Spleen (tissue), 11 donors: ENCODE data around the gene CPNE2. TPM values are rescaled to one million over a fixed set of nuclear protein-coding genes. Genes with fewer than 3 reads are reported as not detected.

Source experiments
- DNase-seq: peaks from one replicate; pipeline ENCODE4 v3.0.0-alpha.2; 2020
- H3K27ac ChIP-seq, 8 donors: fragments of 200-600 bp; sonication (generic) in 7 of 8; 1 replicate in 4 of 8; 2 replicates in 4 of 8; pipeline versions ENCODE4 v1.5.0 to v1.8.0; 2016 to 2021; ENCODE audit warnings: inconsistent platforms in 4 of 8, mild to moderate bottlenecking in 4 of 8, moderate library complexity in 1 of 8
- H3K27me3 ChIP-seq, 7 donors: fragments of 200-600 bp; sonication (generic) in 6 of 7; replicated peaks in 1 of 7; 1 replicate in 4 of 7; 2 replicates in 3 of 7; pipeline versions ENCODE4 v1.5.0 to v1.8.0; 2016 to 2021; ENCODE audit warnings: inconsistent platforms in 3 of 7, mild to moderate bottlenecking in 1 of 7
- H3K36me3 ChIP-seq, 6 donors: fragments of 200-600 bp; sonication (generic) in 5 of 6; 1 replicate in 4 of 6; 2 replicates in 2 of 6; pipeline versions ENCODE4 v1.5.0 to v1.8.0; 2016 to 2021; ENCODE audit warnings: inconsistent platforms in 2 of 6
- H3K4me1 ChIP-seq, 6 donors: fragments of 200-600 bp; sonication (generic) in 5 of 6; 1 replicate in 3 of 6; 2 replicates in 3 of 6; pipeline versions ENCODE4 v1.5.0 to v1.8.0; 2016 to 2021; ENCODE audit warnings: inconsistent platforms in 3 of 6
- H3K4me3 ChIP-seq, 8 donors: fragments of 200-600 bp; sonication (generic) in 7 of 8; 1 replicate in 4 of 8; 2 replicates in 4 of 8; pipeline versions ENCODE4 v1.5.0 to v1.8.0; 2016 to 2021; ENCODE audit warnings: inconsistent platforms in 4 of 8, mild to moderate bottlenecking in 4 of 8, moderate library complexity in 2 of 8
- H3K9me3 ChIP-seq, 8 donors: fragments of 200-600 bp; sonication (generic) in 7 of 8; 1 replicate in 4 of 8; 2 replicates in 4 of 8; pipeline versions ENCODE4 v1.5.0 to v1.8.0; 2016 to 2021; ENCODE audit warnings: inconsistent platforms in 4 of 8
- CTCF ChIP-seq, 11 experiments: fragments of 200-600 bp in 7 of 11; fragments of 450-650 bp in 4 of 11; sonication (generic) in 4 of 11; IDR thresholded peaks in 8 of 11; conservative IDR thresholded peaks in 3 of 11; 1 replicate in 7 of 11; 2 replicates in 4 of 11; pipeline versions ENCODE4 v1.4.0 to v1.8.0; 2016 to 2021; ENCODE audit warnings: antibody characterized with exemption in 11 of 11, inconsistent platforms in 4 of 11, mild to moderate bottlenecking in 1 of 11
- POLR2A ChIP-seq, 3 donors: fragments of 450-650 bp; IDR thresholded peaks; one replicate each; pipeline ENCODE4 v1.5.1; 2017; ENCODE audit warnings: antibody characterized with exemption in 3 of 3, mild to moderate bottlenecking in 1 of 3
- POLR2AphosphoS5 ChIP-seq, 3 donors: sonication (generic); formaldehyde crosslinking; IDR thresholded peaks; one replicate each; pipeline ENCODE4 v1.5.1; 2017; ENCODE audit warnings: antibody characterized with exemption in 3 of 3
- WGBS, 5 donors: extraction: QIAGEN DNeasy Blood & Tissue Kit in 3 of 5; methylation state at CpG; one replicate each; pipeline versions ENCODE4 v1.1.5 to v1.1.7; 2013 to 2018; 5-methylcytosine and 5-hydroxymethylcytosine counted together
- intact Hi-C: fragments of 100-400 bp; cut with DNase I; formaldehyde crosslinking; loops from one replicate; pipeline ENCODE4 v1.15.0; 2023; ENCODE audit warnings: low total_unique reads
- polyA plus RNA-seq, 3 donors: library from polyadenylated mRNA; stranded (reverse); fragments of 200-250 nt; gene quantifications; one replicate each; pipeline ENCODE4 v1.2.1, GENCODE V29; 2013
- total RNA-seq, 7 donors: library from RNA; depleted of rRNA in 3 of 7; stranded (reverse); fragments of >200 nt in 3 of 7; fragmentation: NEBNext Ultra II Directional in 4 of 7; extraction: Animal tissue kit (Norgen Biotek cat#: 25700) in 4 of 7; gene quantifications; one replicate each; pipeline versions ENCODE4 v1.1.0 to v1.2.1, GENCODE V29; 2016 to 2021
- donor health status: healthy with polysubstance abuse.
- donor health status: DM: no; HTN: no; CAD: no; lungs with moderate emphysema.
- donor health status: DM: no; HTN: no; CAD: no.
- donor health status: Bipolar disorder and iron deficiency.
- donor health status: healthy.
- donor health status: DM: no; HTN: no; CAD: no.
- donor health status: DM: yes; HTN: yes; CAD: no.

The CPNE2 gene
- total and polyA plus RNA-seq, 10 donors, result 13.3 to 46.5 (median 31.8) TPM

- H3K27ac ChIP-seq, result no peak overlapping the region
- no peak for DNase-seq
- H3K4me3 ChIP-seq, result no peak overlapping the region
- peaks cover 0 to 61% (median 24%) of the 10 kb centered on the region in 6 donors for H3K4me1 ChIP-seq
- H3K27me3 ChIP-seq, result no peaks in the 10 kb centered on the region
- WGBS, 5 donors, result 42 to 58% (median 53%) methylated on average over 3 of the region's 3 CpGs
- no peaks in the 10 kb centered on the region for H3K9me3 ChIP-seq
- H3K36me3 ChIP-seq, result no peaks in the 10 kb centered on the region
- no peak for TF ChIP-seq POLR2A (IDR thresholded peaks at IDR 0.05)
- no peak for TF ChIP-seq POLR2AphosphoS5 (IDR thresholded peaks at IDR 0.05)
- no peak for TF ChIP-seq CTCF (IDR thresholded peaks at IDR 0.05 in 8 of 11, conservative IDR thresholded peaks at IDR 0.05 in 3 of 11)
- intact Hi-C loops, result no loop called here
These were observed 12.3 kb downstream of the CPNE2 start for GRCh38 chr16:57104706-57105105.

- Histone ChIP-seq H3K27ac (no peak overlapping the region), H3K4me1 (peaks cover 0 to 61% (median 27%) of the 10 kb centered on the region in 6 donors), H3K4me3 (no peak overlapping the region), H3K27me3 (no peaks in the 10 kb centered on the region), H3K36me3 (no peaks in the 10 kb centered on the region), H3K9me3 (no peaks in the 10 kb centered on the region)
- intact Hi-C loops, result no loop called here
- no peak for TF ChIP-seq CTCF (IDR thresholded peaks at IDR 0.05 in 8 of 11, conservative IDR thresholded peaks at IDR 0.05 in 3 of 11)
- no peak for TF ChIP-seq POLR2AphosphoS5 (IDR thresholded peaks at IDR 0.05)
- TF ChIP-seq POLR2A (IDR thresholded peaks at IDR 0.05), result no peak
- no peak for DNase-seq
- 88 to 94% (median 88%) methylated on average over 7 of the region's 7 CpGs for WGBS, 5 donors
These were observed 12.8 kb downstream of the CPNE2 start for GRCh38 chr16:57105184-57105583.

- Histone ChIP-seq H3K4me1 (peaks cover 0 to 74% (median 33%) of the 10 kb centered on the region in 6 donors), H3K27me3 (peaks cover 0 to 3% (median 0%) of the 10 kb centered on the region in 7 donors), H3K36me3 (no peaks in the 10 kb centered on the region), H3K4me3 (no peak overlapping the region), H3K27ac (no peak overlapping the region), H3K9me3 (no peaks in the 10 kb centered on the region)
- WGBS, 5 donors, result 79 to 100% (median 94%) methylated on average over 2 of the region's 2 CpGs
- DNase-seq, result no peak
- intact Hi-C loops, result no loop called here
- TF ChIP-seq POLR2A (IDR thresholded peaks at IDR 0.05) (no peak), CTCF (IDR thresholded peaks at IDR 0.05 in 8 of 11, conservative IDR thresholded peaks at IDR 0.05 in 3 of 11) (no peak), POLR2AphosphoS5 (IDR thresholded peaks at IDR 0.05) (no peak)
These were observed 14.4 kb downstream of the CPNE2 start for GRCh38 chr16:57106767-57107166.

GRCh38 chr16:57107321-57107922 lies 15.0 kb downstream of the CPNE2 start:
- Histone ChIP-seq H3K4me3 (no peak overlapping the region), H3K27ac (no peak overlapping the region), H3K27me3 (peaks cover 0 to 3% (median 0%) of the 10 kb centered on the region in 7 donors), H3K9me3 (no peaks in the 10 kb centered on the region), H3K36me3 (no peaks in the 10 kb centered on the region), H3K4me1 (peaks cover 0 to 80% (median 36%) of the 10 kb centered on the region in 6 donors)
- TF ChIP-seq CTCF (IDR thresholded peaks at IDR 0.05 in 8 of 11, conservative IDR thresholded peaks at IDR 0.05 in 3 of 11) (no peak), POLR2AphosphoS5 (IDR thresholded peaks at IDR 0.05) (no peak), POLR2A (IDR thresholded peaks at IDR 0.05) (no peak)
- 64 to 79% (median 77%) methylated on average over 5 to 9 of the region's 9 CpGs for WGBS, 5 donors
- intact Hi-C loops, result no loop called here
- DNase-seq, result no peak
